Measurements from ENCODE around the gene DIP2C.
"Not testable (repeated sequence)": the region's sequence is repeated elsewhere in the genome, so short reads cannot be mapped to it uniquely, and the experiment has no call there.

DIP2C gene

DNA sequence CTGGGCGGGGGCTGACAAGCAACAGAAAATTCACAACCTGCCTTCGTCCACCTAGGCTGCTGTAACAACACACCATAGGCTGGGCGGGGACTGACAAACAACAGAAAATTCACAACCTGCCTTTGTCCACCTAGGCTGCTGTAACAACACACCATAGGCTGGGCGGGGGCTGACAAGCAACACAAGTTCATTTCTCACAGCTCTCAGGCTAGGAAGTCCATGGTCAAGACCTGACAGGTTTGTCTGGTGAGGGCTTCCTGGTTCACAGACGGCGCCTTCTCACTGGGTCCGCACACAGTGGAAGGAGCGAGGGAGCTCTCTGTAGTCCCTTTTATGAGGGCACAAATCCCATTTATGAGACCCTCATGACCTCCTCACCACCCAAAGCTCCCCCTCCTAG, 52.2 kb downstream of the DIP2C start:
- no peak overlapping the region for H3K27ac ChIP-seq
- no peak for TF ChIP-seq ZFX (IDR thresholded peaks at IDR 0.05)
- TF ChIP-seq, protein P1, sequence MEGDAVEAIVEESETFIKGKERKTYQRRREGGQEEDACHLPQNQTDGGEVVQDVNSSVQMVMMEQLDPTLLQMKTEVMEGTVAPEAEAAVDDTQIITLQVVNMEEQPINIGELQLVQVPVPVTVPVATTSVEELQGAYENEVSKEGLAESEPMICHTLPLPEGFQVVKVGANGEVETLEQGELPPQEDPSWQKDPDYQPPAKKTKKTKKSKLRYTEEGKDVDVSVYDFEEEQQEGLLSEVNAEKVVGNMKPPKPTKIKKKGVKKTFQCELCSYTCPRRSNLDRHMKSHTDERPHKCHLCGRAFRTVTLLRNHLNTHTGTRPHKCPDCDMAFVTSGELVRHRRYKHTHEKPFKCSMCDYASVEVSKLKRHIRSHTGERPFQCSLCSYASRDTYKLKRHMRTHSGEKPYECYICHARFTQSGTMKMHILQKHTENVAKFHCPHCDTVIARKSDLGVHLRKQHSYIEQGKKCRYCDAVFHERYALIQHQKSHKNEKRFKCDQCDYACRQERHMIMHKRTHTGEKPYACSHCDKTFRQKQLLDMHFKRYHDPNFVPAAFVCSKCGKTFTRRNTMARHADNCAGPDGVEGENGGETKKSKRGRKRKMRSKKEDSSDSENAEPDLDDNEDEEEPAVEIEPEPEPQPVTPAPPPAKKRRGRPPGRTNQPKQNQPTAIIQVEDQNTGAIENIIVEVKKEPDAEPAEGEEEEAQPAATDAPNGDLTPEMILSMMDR (conservative IDR thresholded peaks at IDR 0.05): no peak

DNA sequence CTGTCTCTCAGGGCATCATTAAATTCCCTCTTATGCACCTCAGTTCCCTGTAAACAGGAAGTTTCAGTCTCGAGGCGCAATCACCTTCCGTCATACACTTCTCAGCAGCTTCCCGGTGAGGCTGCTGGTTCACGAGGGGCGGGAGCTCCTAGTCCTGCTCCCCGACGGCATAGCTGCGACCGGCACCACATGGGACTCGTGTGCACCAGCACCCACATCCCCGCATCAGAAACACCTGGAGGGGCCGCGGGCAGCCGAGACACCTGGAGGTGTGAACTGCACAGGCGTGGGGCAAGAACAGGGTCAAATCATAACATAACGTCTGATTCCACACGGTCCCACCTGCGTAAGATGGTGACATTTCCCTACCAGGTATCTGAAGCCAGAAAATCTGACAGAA, 52.7 kb downstream of the DIP2C start:
- TF ChIP-seq ZFX (IDR thresholded peaks at IDR 0.05): no peak
- TF ChIP-seq, protein P1 (conservative IDR thresholded peaks at IDR 0.05): no peak
- no peak overlapping the region for H3K27ac ChIP-seq

DNA sequence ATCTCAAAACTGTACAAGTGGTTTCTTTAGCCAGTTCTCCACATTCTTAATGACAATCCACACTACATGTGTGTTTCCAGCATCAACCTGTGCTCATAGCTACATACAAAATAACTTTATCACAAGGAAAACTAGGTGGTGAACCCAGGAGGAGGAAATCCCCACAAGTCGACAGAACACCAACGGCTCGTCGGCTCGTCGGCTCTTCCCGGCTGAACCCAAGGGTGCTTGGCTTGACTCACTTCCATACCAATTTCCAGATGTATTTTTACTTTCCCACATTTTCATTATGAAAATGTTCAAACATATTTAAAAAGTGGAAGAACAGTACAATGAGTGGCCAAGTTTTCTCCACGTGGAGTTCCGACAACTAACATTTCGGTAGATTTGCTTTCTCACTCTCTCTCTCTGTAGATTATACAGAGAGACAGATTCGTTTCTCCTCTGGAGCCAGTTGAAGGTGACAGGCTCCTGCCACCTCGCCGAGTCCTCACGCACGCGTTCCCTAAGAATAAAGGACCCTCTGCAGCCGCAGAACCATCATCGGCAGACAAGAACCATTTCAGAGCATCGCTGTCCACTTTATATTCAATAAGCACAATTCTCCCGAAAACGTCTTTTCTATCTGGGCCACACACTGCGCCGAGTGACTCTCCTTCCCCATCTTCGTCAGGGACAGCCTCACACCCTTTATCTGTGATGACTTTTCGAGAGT, 53.3 kb downstream of the DIP2C start:
- no peak for TF ChIP-seq ZFX (IDR thresholded peaks at IDR 0.05)
- TF ChIP-seq, protein P1 (conservative IDR thresholded peaks at IDR 0.05): no peak
- no peak overlapping the region for H3K27ac ChIP-seq

DNA sequence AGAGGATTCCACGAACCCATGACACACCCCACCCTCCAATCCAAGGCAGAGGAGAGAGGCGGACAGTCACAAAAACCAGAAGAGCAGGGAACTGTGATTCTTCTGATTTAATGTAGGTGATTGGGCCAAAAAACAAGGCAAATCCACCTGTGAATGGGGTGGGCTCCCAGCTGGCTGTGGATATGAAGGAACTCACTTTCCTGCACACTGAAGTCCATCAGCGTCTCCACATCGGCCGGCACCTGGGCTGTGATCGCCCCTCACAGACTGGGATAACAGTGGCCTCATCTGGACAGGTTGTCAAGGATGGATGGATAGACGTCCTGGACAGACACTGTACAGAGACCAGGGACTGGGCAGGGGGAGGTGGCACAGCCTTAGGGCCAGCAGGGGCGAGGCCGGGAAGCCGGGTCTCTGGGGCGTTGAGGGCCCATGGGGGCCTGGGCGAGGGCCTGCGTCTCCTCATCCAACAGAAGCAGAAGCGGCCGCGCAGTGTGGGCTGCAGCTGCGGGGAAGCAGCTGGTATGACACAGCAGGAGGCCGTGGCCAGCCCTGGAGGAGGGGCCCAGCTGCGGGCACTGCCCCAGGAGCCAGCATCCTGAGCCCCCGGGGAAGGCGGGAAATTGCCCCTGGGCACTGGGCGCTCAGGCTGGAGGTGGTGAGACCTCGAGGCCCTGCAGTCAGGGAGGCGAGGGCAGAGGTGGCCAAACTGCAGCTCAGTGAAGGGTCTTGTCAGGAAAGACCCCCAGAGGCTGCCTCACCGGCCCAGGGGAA, 54.2 kb downstream of the DIP2C start:
- H3K27ac ChIP-seq: no peak overlapping the region
- TF ChIP-seq, protein P1 (conservative IDR thresholded peaks at IDR 0.05): no peak
- TF ChIP-seq ZFX (IDR thresholded peaks at IDR 0.05): no peak

DNA sequence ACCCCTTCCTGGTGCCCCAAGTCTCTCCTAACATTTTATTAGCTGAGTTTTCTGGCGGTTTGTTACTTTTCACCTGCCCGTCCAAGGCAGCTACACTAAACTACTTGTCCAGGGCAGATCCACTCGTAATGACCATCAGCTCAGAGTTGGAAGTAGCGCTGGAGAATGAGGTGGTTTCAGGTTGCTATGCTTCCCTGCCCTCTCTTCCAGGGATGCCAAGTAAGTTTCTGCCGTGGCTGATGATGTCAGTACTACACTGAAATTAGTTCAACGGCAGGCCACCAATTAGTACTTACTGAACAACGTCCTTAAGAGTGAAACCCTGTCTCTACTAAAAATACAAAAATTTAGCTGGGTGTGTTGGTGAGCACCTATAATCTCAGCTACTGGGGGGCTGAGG, 55.2 kb downstream of the DIP2C start:
- H3K27ac ChIP-seq: no peak overlapping the region
- TF ChIP-seq, protein P1 (conservative IDR thresholded peaks at IDR 0.05): no peak
- TF ChIP-seq ZFX (IDR thresholded peaks at IDR 0.05): no peak

DNA sequence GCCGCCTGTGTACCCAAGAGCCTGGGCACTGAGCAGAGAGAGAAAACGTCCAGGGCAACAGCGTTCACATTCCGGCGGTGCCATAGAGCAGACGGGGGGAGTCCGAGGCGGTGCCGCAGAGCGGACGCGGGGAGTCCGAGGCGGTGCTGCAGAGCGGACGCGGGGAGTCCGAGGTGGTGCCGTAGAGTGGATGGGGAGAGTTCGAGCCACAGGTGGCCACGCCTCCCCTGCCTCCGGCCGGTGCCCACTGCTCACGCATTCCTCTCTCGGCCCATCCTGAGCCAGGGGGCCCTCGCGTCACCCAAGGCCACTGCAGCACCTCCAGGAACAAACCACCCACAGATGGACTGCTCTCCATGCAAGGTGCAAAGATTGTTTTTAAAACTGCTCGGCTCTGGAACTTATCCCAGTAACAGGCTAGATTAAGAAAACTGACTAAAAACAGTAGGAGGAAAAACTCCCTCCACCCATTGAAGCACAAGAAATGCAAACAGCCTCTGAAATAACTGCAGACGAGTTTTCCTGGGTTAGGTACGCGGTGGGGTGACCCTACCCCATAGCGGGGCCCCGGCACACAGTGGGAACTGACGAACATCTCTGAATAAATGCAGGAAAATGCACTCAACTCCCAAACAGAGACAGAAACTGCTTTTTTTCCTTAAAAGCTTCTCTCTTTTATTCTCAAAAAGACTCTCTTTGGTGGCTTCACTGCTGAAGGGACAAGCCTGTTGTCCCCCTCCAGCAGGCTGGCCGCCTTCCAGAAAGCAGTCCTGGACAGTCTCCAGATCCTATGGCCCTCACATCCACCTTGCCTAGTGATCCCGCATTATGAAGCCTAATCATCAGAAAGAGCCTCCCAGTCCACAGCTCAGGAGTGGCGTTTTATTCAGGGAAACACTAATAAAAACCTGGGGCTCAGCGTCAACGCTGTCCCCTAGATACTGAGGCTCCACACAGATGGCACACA, 55.9 kb downstream of the DIP2C start:
- TF ChIP-seq, protein P1 (conservative IDR thresholded peaks at IDR 0.05): no peak
- TF ChIP-seq ZFX (IDR thresholded peaks at IDR 0.05): no peak
- no peak overlapping the region for H3K27ac ChIP-seq

DNA sequence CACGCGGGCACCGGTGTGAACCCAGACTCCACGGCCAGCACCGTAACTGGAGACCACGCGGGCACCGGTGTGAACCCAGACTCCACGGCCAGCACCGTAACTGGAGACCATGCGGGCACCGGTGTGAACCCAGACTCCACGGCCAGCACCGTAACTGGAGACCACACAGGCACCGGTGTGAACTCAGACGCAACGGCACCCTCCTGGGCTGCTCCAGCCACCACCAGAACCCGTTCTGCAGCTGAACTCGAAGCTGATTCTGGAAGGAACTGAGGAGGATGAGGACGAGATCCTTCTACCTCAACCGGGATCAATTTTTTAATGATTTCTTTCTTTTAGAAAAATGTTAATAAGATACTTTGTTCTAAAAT, 56.7 kb downstream of the DIP2C start:
- H3K27ac ChIP-seq: not testable (repeated sequence)

DNA sequence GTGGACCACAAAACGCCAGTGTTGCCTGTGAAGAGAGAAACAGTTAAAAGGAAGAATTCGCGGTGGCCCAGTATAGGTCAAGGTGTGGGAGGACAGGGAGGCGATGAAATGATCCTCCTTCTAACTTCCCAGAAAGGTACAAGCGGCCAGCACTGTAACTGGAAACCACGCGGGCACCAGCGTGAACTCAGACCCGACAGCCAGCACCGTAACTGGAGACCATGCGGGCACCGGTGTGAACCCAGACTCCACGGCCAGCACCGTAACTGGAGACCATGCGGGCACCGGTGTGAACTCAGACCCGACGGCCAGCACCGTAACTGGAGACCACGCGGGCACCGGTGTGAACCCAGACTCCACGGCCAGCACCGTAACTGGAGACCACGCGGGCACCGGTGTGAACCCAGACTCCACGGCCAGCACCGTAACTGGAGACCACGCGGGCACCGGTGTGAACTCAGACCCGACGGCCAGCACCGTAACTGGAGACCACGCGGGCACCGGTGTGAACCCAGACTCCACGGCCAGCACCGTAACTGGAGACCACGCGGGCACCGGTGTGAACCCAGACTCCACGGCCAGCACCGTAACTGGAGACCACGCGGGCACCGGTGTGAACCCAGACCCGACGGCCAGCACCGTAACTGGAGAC, 57.2 kb downstream of the DIP2C start:
- not testable (repeated sequence) for H3K27ac ChIP-seq
